Tibial artery (tissue), 4 donors: ENCODE results near the gene PER3.
A peak's percentile ranks its signal among the peaks of the same experiment; 100 is the strongest.
"Not testable (repeated sequence)": the region's sequence is repeated elsewhere in the genome, so short reads cannot be mapped to it uniquely, and the experiment has no call there.

Experiments used
- DNase-seq, 2 donors: peaks; one replicate each; pipeline ENCODE4 v3.0.0-alpha.2; 2019
- H3K27ac ChIP-seq, 2 donors: fragments of 200-600 bp; sonication (generic) in 1 of 2; 1 replicate in 1 of 2; 2 replicates in 1 of 2; pipeline ENCODE4 v1.5.1; 2018 to 2019; ENCODE audit warnings: mild to moderate bottlenecking in 1 of 2
- H3K27me3 ChIP-seq, 2 donors: fragments of 200-600 bp; sonication (generic) in 1 of 2; one replicate each; pipeline versions ENCODE4 v1.5.1 to v1.6.0; 2016 to 2019
- H3K36me3 ChIP-seq, 3 donors: fragments of 200-600 bp; sonication (generic) in 2 of 3; one replicate each; pipeline ENCODE4 v1.5.1; 2016 to 2019; ENCODE audit warnings: mild to moderate bottlenecking in 2 of 3
- H3K4me1 ChIP-seq, 4 donors: fragments of 200-600 bp; sonication (generic) in 2 of 4; 1 replicate in 3 of 4; 2 replicates in 1 of 4; pipeline ENCODE4 v1.5.1; 2016 to 2019
- H3K4me3 ChIP-seq, 2 donors: fragments of 200-600 bp; sonication (generic) in 1 of 2; 1 replicate in 1 of 2; 2 replicates in 1 of 2; pipeline ENCODE4 v1.5.1; 2018 to 2019; ENCODE audit warnings: mild to moderate bottlenecking in 2 of 2
- H3K9me3 ChIP-seq, 3 donors: fragments of 200-600 bp; sonication (generic) in 1 of 3; one replicate each; pipeline ENCODE4 v1.5.1; 2016 to 2019
- CTCF ChIP-seq, 2 experiments: fragments of 200-600 bp in 1 of 2; fragments of 450-650 bp in 1 of 2; IDR thresholded peaks; one replicate each; pipeline ENCODE4 v1.5.1; 2017 to 2019; ENCODE audit warnings: antibody characterized with exemption in 2 of 2, mild to moderate bottlenecking in 1 of 2, moderate library complexity in 1 of 2
- intact Hi-C: fragments of 100-400 bp; cut with DNase I; formaldehyde crosslinking; loops from one replicate; pipeline ENCODE4 v1.15.0; 2023; ENCODE audit warnings: low total_unique reads

PER3 gene

GRCh38 chr1:7784492-7785071 lies 491 bp downstream of the PER3 start:
- intact Hi-C loops = loop anchor here (2.0 kb wide), 1 partner anchor 14 kb away; the partner anchor contains the start of gene VAMP3
- H3K9me3 ChIP-seq = no peaks in the 10 kb centered on the region
- DNase-seq = peak; percentile 48 to 76
- H3K4me3 ChIP-seq = peak overlapping the region; percentile 79 to 88
- peaks cover 0 to 44% (median 24%) of the 10 kb centered on the region in 4 donors for H3K4me1 ChIP-seq
- peaks cover 30 to 53% (median 31%) of the 10 kb centered on the region in 3 donors for H3K36me3 ChIP-seq
- H3K27ac ChIP-seq = peak overlapping the region; percentile 95 to 97
- no peaks in the 10 kb centered on the region for H3K27me3 ChIP-seq
- TF ChIP-seq CTCF (IDR thresholded peaks at IDR 0.05) = no peak

- H3K36me3 ChIP-seq = peaks cover 30 to 53% (median 31%) of the 10 kb centered on the region in 3 donors
- H3K27ac ChIP-seq = peak overlapping the region; percentile 95 to 97
- no peaks in the 10 kb centered on the region for H3K27me3 ChIP-seq
- no peak for DNase-seq
- no peaks in the 10 kb centered on the region for H3K9me3 ChIP-seq
- TF ChIP-seq CTCF (IDR thresholded peaks at IDR 0.05) = no peak
- intact Hi-C loops = loop anchor here (2.0 kb wide), 1 partner anchor 14 kb away; the partner anchor contains the start of gene VAMP3
- peak overlapping the region; percentile 79 to 88 for H3K4me3 ChIP-seq
- peaks cover 0 to 44% (median 24%) of the 10 kb centered on the region in 4 donors for H3K4me1 ChIP-seq
Measured at GRCh38 chr1:7785108-7785507, 1.0 kb downstream of the PER3 start.

DNA sequence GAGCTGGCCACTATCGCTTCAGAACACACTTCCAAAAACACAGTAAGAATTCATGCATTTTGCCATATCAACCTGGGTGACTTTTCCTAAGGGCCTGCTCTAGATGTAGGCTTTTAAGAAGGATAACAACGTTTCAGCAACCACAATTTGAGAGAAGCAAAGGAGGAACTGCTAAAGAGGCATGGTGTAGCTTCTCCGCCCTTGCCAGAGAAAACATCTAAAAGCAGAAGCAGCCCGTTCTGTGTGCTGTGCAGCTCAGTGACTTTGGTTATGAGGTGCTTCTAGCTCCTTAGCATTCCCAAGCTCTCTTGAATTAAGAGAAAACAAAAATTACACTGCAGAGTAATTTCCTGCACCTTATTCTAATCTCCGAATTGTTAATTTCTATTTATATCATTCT lies 2.7 kb downstream of the PER3 start:
- H3K4me3 ChIP-seq = no peak overlapping the region
- intact Hi-C loops = no loop called here
- TF ChIP-seq CTCF (IDR thresholded peaks at IDR 0.05) = no peak

DNA sequence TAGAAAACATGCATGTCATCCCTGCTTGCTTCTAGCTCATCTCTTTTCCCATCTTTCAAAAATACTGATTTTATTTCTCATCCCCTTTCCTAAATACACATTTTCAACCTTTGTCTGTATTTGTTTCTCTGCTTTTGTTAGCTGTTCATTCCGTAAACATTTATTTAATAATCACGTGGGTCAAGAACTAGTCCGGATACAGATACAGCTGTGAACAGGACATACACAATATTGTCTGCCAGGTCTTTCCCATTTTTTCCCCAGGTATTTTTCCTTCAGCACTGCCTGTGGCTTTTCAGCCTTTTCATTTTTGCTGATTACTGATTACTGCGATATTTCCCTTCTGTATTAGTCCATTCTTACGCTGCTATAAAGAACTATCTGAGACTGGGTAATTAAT lies 5.7 kb downstream of the PER3 start:
- H3K4me3 ChIP-seq = no peak overlapping the region
- no peak for DNase-seq
- H3K27me3 ChIP-seq = no peaks in the 10 kb centered on the region
- intact Hi-C loops = no loop called here
- no peak for TF ChIP-seq CTCF (IDR thresholded peaks at IDR 0.05)
- H3K4me1 ChIP-seq = peaks cover 0 to 31% (median 17%) of the 10 kb centered on the region in 4 donors
- H3K27ac ChIP-seq = no peak overlapping the region
- peaks cover 44 to 83% (median 60%) of the 10 kb centered on the region in 3 donors for H3K36me3 ChIP-seq
- H3K9me3 ChIP-seq = no peaks in the 10 kb centered on the region

More for the DNA sequence above, 2.7 kb downstream of the PER3 start:
- Histone ChIP-seq H3K9me3 (no peaks in the 10 kb centered on the region), H3K27ac (no peak overlapping the region), H3K36me3 (peaks cover 35 to 56% (median 40%) of the 10 kb centered on the region in 3 donors), H3K27me3 (no peaks in the 10 kb centered on the region), H3K4me1 (peaks cover 0 to 44% (median 24%) of the 10 kb centered on the region in 4 donors)
- DNase-seq = no peak

DNA sequence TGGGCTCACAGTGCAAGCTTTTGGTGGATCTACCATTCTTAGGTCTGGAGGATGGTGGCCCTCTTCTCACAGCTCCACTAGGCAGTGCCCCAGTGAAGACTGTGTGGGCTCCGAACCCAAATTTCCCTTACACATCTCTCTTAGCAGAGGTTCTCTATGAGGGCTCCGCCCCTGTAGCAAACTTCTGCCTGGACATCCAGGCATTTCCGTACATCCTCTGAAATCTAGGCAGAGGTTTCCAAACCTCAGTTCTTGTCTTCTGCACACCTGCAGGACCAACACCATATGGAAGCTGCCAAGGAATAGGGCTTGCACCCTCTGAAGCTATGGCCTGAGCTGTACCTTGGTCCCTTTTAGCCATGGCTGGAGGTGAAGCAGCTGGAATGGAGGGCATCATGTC lies 6.9 kb downstream of the PER3 start:
- DNase-seq, H3K27ac ChIP-seq, H3K27me3 ChIP-seq, intact Hi-C loops, H3K4me3 ChIP-seq, H3K9me3 ChIP-seq: not testable (repeated sequence)
- Histone ChIP-seq H3K4me1 (peaks cover 0 to 19% (median 11%) of the 10 kb centered on the region in 4 donors), H3K36me3 (peaks cover 49 to 88% (median 70%) of the 10 kb centered on the region in 3 donors)

- DNase-seq = no peak
- intact Hi-C loops = no loop called here
- Histone ChIP-seq H3K9me3 (no peaks in the 10 kb centered on the region), H3K4me1 (no peaks in the 10 kb centered on the region), H3K36me3 (peaks cover 53 to 96% (median 79%) of the 10 kb centered on the region in 3 donors), H3K27ac (no peak overlapping the region), H3K27me3 (no peaks in the 10 kb centered on the region), H3K4me3 (no peak overlapping the region)
- TF ChIP-seq CTCF (IDR thresholded peaks at IDR 0.05) = no peak
Measured at GRCh38 chr1:7795406-7795805, 11.3 kb downstream of the PER3 start.
